Sigmoid colon (tissue), 7 donors: ENCODE measurements around the gene TLCD2. TPM values are rescaled to one million over a fixed set of nuclear protein-coding genes. Genes with fewer than 3 reads are reported as not detected.

Experiments
- DNase-seq: peaks from one replicate; pipeline ENCODE4 v3.0.0-alpha.2; 2019
- H3K27ac ChIP-seq, 4 donors: fragments of 200-600 bp; sonication (generic); one replicate each; pipeline ENCODE4 v1.5.1; 2016 to 2019; ENCODE audit warnings: mild to moderate bottlenecking in 1 of 4
- H3K27me3 ChIP-seq, 3 donors: fragments of 200-600 bp; sonication (generic); one replicate each; pipeline ENCODE4 v1.5.1; 2019; ENCODE audit warnings: mild to moderate bottlenecking in 1 of 3
- H3K36me3 ChIP-seq, 4 donors: fragments of 200-600 bp; sonication (generic); one replicate each; pipeline ENCODE4 v1.5.1; 2016 to 2019
- H3K4me1 ChIP-seq, 4 donors: fragments of 200-600 bp; sonication (generic); one replicate each; pipeline ENCODE4 v1.5.1; 2017 to 2019
- H3K4me3 ChIP-seq, 4 donors: fragments of 200-600 bp; sonication (generic); one replicate each; pipeline ENCODE4 v1.5.1; 2017 to 2019; ENCODE audit warnings: mild to moderate bottlenecking in 2 of 4, moderate library complexity in 1 of 4
- H3K9me3 ChIP-seq, 4 donors: fragments of 200-600 bp in 3 of 4; sonication (generic) in 3 of 4; one replicate each; pipeline versions ENCODE4 v1.5.1 to v1.6.1; 2013 to 2019
- EP300 ChIP-seq, 4 donors: sonication (generic); formaldehyde crosslinking; IDR thresholded peaks; one replicate each; pipeline ENCODE4 v1.6.1; 2017; ENCODE audit warnings: antibody characterized with exemption in 4 of 4
- POLR2A ChIP-seq, 2 donors: fragments of 450-650 bp; IDR thresholded peaks; one replicate each; pipeline ENCODE4 v1.6.1; 2016; ENCODE audit warnings: antibody characterized with exemption in 2 of 2, mild to moderate bottlenecking in 2 of 2, moderate library complexity in 2 of 2
- POLR2AphosphoS5 ChIP-seq, 4 donors: sonication (generic); formaldehyde crosslinking; IDR thresholded peaks; one replicate each; pipeline ENCODE4 v1.6.1; 2017; ENCODE audit warnings: antibody characterized with exemption in 4 of 4
- WGBS, 2 donors: extraction: QIAGEN DNeasy Blood & Tissue Kit; methylation state at CpG; one replicate each; pipeline ENCODE4 v1.1.7; 2013; 5-methylcytosine and 5-hydroxymethylcytosine counted together
- intact Hi-C: fragments of 100-400 bp; cut with DNase I; formaldehyde crosslinking; loops from one replicate; pipeline ENCODE4 v1.15.1; 2023
- polyA plus RNA-seq, 3 donors: library from polyadenylated mRNA; stranded (reverse); fragments of 200-250 nt; gene quantifications; one replicate each; pipeline ENCODE4 v1.2.3, GENCODE V29; 2013
- total RNA-seq, 4 donors: library from RNA; depleted of rRNA; stranded (reverse); fragments of >200 nt; gene quantifications; one replicate each; pipeline ENCODE4 v1.1.0, GENCODE V29; 2016
- TF ChIP-seq, protein P1 (sequence below), 4 experiments: fragments of 450-650 bp in 3 of 4; fragments of 200-600 bp in 1 of 4; IDR thresholded peaks; one replicate each; pipeline ENCODE4 v1.5.1; 2016 to 2019; ENCODE audit warnings: antibody characterized with exemption in 4 of 4, mild to moderate bottlenecking in 3 of 4, moderate library complexity in 2 of 4
- donor health status: healthy with polysubstance abuse.
- donor health status: Bipolar disorder and iron deficiency.
- donor health status: healthy.

The TLCD2 gene
- total and polyA plus RNA-seq, 7 donors, result 2.6 to 23.2 (median 5.4) TPM

- Histone ChIP-seq H3K4me3 (peak overlapping the region in 1 of 4 donors; percentile 8), H3K9me3 (no peaks in the 10 kb centered on the region), H3K36me3 (no peaks in the 10 kb centered on the region), H3K27me3 (no peaks in the 10 kb centered on the region), H3K4me1 (peaks cover 0 to 51% (median 42%) of the 10 kb centered on the region in 4 donors), H3K27ac (peak overlapping the region in 3 of 4 donors; percentile 16 to 53 (median 25))
- TF ChIP-seq POLR2AphosphoS5 (IDR thresholded peaks at IDR 0.05) (no peak), EP300 (IDR thresholded peaks at IDR 0.05) (no peak), POLR2A (IDR thresholded peaks at IDR 0.05) (no peak)
- TF ChIP-seq, protein P1, sequence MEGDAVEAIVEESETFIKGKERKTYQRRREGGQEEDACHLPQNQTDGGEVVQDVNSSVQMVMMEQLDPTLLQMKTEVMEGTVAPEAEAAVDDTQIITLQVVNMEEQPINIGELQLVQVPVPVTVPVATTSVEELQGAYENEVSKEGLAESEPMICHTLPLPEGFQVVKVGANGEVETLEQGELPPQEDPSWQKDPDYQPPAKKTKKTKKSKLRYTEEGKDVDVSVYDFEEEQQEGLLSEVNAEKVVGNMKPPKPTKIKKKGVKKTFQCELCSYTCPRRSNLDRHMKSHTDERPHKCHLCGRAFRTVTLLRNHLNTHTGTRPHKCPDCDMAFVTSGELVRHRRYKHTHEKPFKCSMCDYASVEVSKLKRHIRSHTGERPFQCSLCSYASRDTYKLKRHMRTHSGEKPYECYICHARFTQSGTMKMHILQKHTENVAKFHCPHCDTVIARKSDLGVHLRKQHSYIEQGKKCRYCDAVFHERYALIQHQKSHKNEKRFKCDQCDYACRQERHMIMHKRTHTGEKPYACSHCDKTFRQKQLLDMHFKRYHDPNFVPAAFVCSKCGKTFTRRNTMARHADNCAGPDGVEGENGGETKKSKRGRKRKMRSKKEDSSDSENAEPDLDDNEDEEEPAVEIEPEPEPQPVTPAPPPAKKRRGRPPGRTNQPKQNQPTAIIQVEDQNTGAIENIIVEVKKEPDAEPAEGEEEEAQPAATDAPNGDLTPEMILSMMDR (IDR thresholded peaks at IDR 0.05), result peak; percentile 89 to 98 (median 98)
- 20 to 39% methylated on average over 11 of the region's 11 CpGs for WGBS, 2 donors
- intact Hi-C loops, result loop anchor here (2.0 kb wide), 1 partner anchor 146 kb away; no protein-coding TSS in a partner anchor
- peak; percentile 82 for DNase-seq
These were observed 10.7 kb upstream of the TLCD2 start for GRCh38 chr17:1720856-1721386.

DNA sequence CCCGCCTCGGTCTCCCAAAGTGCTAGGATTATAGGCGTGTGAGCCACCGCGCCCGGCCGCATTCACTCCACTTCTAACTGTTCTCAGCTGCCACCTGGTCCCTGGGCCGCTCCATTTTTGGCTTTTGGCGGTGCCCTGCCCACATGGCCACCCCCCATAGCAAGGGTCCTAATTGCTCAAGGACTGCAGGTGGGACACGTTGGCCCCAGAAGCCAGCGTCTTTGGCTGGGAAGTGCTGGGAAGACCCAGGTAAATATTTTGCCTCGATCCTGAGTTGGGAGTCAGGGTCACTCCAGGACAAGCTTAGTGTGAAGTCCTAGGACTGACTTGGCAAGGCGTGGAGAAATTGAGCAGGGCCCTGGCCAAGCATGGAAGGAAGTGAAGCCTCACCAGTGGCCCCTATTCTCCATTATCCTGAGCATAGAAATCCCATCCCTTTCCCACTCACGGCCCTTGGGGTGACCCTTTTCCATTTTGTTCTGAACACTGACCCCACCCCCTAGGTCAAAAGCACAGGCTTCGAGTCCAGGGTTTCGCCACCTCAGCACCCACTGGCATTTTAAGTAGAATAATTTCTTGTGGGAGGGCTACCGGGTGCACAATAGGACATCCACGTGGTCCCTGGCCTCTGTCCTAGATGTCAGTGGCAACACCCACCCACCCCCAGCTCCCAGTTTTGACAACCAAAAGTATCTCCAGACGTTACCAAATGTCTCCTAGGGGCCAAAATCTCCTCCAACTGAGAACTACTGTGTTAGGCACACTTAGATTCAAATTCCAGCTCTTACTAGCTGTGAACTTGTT is 8.4 kb upstream of the TLCD2 start:
- no peak for DNase-seq
- intact Hi-C loops, result loop anchor here (5.0 kb wide), 1 partner anchor 324 kb away; the partner anchor contains the start of gene OVCA2
- H3K4me1 ChIP-seq, result peaks cover 0 to 41% (median 33%) of the 10 kb centered on the region in 4 donors

DNA sequence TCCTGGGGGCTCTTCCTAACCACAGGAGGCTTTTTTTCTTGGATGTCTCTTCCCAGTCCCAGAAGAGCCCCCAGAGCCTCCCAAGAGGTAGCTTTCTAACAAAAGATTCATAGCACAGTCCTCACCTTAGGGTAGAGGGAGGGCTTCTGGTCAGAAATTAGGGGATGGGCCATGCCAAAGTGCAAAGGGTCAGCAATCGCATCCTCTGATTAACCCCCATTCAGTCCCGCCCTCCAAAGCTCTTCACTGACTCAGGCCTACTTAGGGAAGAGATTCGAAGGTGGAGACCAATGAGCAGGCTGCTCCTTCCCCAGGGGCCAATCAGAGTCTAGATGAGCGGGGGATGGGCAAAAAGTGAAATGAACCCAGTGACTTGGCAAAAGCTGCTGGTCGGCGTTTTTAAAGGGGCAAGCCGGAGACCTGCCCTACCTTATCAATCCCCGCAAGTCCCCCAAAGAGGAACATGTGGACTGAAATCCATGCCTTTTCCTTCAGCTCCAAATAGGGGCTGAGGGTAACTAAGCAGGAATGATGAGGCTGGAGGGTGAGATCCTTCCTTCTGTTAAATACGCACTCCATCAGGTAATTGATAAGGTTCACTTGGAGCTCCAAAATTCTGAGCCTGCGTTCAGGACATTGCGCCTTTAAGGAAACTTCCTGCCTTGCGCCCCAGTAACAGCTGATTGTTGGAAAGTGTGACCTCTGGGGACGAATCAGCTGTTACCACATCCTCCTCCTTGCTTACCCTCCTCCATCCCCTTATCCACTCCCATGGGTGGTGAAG is 6.9 kb upstream of the TLCD2 start:
- peaks cover 0 to 20% (median 8%) of the 10 kb centered on the region in 4 donors for H3K36me3 ChIP-seq
- WGBS, 2 donors, result 1% methylated on average over 13 of the region's 13 CpGs
- peak overlapping the region; percentile 95 to 100 (median 99) for H3K27ac ChIP-seq
- TF ChIP-seq EP300 (IDR thresholded peaks at IDR 0.05), result peak in 1 of 4 donors; percentile 71
- TF ChIP-seq, protein P1 (IDR thresholded peaks at IDR 0.05), result no peak
- peak; percentile 64 to 80 for TF ChIP-seq POLR2A (IDR thresholded peaks at IDR 0.05)
- peak; percentile 77 to 86 (median 78) for TF ChIP-seq POLR2AphosphoS5 (IDR thresholded peaks at IDR 0.05)
- H3K9me3 ChIP-seq, result no peaks in the 10 kb centered on the region
- no peaks in the 10 kb centered on the region for H3K27me3 ChIP-seq
- peaks cover 0 to 49% (median 39%) of the 10 kb centered on the region in 4 donors for H3K4me1 ChIP-seq
- peak overlapping the region; percentile 39 to 72 (median 64) for H3K4me3 ChIP-seq
- intact Hi-C loops, result loop anchor here (2.0 to 5.0 kb wide), 3 partner anchors 70 to 325 kb away; partner anchors contain the start of gene OVCA2
- DNase-seq, result peak; percentile 98

More for the DNA sequence above, 8.4 kb upstream of the TLCD2 start:
- WGBS, 2 donors, result 72 to 86% methylated on average over 19 of the region's 19 CpGs
- peaks cover 0 to 6% (median under 1%) of the 10 kb centered on the region in 4 donors for H3K36me3 ChIP-seq
- no peaks in the 10 kb centered on the region for H3K9me3 ChIP-seq
- peak overlapping the region in 1 of 4 donors; percentile 69 for H3K4me3 ChIP-seq
- H3K27me3 ChIP-seq, result no peaks in the 10 kb centered on the region
- peak overlapping the region; percentile 95 to 100 (median 99) for H3K27ac ChIP-seq
- no peak for TF ChIP-seq POLR2AphosphoS5 (IDR thresholded peaks at IDR 0.05)
- no peak for TF ChIP-seq POLR2A (IDR thresholded peaks at IDR 0.05)
- TF ChIP-seq, protein P1 (IDR thresholded peaks at IDR 0.05), result no peak
- TF ChIP-seq EP300 (IDR thresholded peaks at IDR 0.05), result no peak

GRCh38 chr17:1716076-1716911 is 6.1 kb upstream of the TLCD2 start:
- Histone ChIP-seq H3K9me3 (no peaks in the 10 kb centered on the region), H3K27me3 (no peaks in the 10 kb centered on the region), H3K4me3 (peak overlapping the region; percentile 73 to 99 (median 90)), H3K27ac (peak overlapping the region; percentile 99 to 100 (median 100)), H3K36me3 (peaks cover 0 to 27% (median 12%) of the 10 kb centered on the region in 4 donors), H3K4me1 (peaks cover 0 to 49% (median 39%) of the 10 kb centered on the region in 4 donors)
- intact Hi-C loops, result loop anchor here (2.0 to 5.0 kb wide), 3 partner anchors 71 to 326 kb away; partner anchors contain the start of gene OVCA2
- peak; percentile 100 for DNase-seq
- 0% methylated on average over 70 of the region's 70 CpGs for WGBS, 2 donors
- TF ChIP-seq POLR2A (IDR thresholded peaks at IDR 0.05), result peak; percentile 100
- TF ChIP-seq, protein P1 (IDR thresholded peaks at IDR 0.05), result no peak
- peak; percentile 100 for TF ChIP-seq POLR2AphosphoS5 (IDR thresholded peaks at IDR 0.05)
- peak in 1 of 4 donors; percentile 94 for TF ChIP-seq EP300 (IDR thresholded peaks at IDR 0.05)
